Superior temporal gyrus (tissue), 1 donor: ENCODE results near the gene PPP2R1A.
A peak's percentile ranks its signal among the peaks of the same experiment; 100 is the strongest.
"Not testable (repeated sequence)": the region's sequence is repeated elsewhere in the genome, so short reads cannot be mapped to it uniquely, and the experiment has no call there.

Source experiments
- DNase-seq: peaks from one replicate; pipeline ENCODE4 v3.0.0-alpha.2; 2016; ENCODE audit errors: extremely low spot score

Gene PPP2R1A

DNA sequence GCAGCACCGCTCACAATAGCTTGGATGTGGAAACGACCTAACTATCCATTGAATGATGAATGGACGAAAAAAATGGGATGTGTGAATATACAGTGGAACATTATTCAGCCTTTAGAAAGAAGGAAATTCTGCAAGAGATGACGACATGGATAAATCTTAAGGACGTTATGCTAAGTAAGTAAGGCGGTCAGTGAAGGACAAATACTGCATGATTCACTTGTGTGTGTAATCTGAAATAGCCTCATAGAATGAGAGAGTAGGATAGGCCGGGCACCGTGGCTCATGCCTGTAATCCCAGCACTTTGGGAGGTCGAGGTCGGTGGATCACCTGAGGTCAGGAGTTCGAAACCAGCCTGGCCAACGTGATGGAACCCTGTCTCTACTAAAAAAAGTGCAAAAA lies 54.2 kb downstream of the PPP2R1A start:
- no peak for DNase-seq

DNA sequence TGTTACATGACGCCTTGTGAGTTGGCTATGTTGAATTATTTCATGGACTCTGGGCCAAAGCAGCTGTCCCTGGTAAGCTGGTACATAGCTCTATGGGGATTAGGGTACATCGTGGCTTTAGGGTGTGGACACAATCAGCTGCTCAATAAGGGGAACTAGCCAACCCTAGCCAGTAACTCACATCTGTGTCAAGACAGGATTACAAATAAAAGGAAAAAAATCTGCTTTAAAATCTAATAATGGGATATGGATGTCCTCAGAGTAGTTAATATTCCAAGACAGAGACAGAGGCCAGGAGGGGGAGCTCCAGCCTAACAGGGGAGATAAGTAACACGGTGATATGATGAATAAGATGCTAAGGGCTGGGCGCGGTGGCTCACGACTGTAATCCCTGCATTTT lies 58.4 kb downstream of the PPP2R1A start:
- DNase-seq: peak; percentile 29

DNA sequence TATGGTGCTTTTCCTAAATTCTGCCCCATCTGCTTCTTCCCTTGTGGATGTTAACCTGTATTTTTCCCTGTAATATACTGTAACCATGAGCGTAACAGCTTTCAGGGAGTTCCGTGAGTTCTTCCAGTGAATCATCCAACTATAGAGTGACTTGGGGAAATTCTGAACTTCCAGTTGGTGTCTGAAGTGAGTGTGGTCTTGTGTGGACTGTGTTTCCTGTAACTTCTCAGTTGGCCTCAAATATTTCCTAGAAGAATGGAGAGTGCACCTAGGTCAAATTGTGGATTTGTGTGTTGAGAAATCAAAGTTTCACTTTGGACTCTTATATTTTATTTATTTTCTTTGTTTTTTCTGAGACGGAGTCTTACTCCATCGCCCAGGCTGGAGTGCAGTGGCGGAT lies 68.6 kb downstream of the PPP2R1A start:
- DNase-seq: no peak

DNA sequence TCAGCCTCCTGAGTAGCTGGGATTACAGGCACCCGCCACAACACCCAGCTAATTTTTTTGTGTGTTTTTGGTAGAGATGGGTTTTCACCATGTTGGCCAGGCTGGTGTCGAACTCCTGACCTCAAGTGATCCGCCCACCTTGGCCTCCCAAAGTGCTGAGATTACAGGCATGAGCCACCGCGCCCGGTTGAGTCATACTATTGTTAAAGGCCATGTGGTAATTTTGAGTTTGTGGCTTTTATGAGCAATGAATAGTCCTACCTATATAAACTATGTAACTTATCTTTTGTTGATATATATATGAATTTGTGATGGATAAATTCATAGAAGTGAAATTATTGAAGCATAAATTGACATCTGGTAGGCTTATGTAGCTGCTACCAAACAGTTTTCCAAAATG lies 75.7 kb downstream of the PPP2R1A start:
- DNase-seq: not testable (repeated sequence)

DNA sequence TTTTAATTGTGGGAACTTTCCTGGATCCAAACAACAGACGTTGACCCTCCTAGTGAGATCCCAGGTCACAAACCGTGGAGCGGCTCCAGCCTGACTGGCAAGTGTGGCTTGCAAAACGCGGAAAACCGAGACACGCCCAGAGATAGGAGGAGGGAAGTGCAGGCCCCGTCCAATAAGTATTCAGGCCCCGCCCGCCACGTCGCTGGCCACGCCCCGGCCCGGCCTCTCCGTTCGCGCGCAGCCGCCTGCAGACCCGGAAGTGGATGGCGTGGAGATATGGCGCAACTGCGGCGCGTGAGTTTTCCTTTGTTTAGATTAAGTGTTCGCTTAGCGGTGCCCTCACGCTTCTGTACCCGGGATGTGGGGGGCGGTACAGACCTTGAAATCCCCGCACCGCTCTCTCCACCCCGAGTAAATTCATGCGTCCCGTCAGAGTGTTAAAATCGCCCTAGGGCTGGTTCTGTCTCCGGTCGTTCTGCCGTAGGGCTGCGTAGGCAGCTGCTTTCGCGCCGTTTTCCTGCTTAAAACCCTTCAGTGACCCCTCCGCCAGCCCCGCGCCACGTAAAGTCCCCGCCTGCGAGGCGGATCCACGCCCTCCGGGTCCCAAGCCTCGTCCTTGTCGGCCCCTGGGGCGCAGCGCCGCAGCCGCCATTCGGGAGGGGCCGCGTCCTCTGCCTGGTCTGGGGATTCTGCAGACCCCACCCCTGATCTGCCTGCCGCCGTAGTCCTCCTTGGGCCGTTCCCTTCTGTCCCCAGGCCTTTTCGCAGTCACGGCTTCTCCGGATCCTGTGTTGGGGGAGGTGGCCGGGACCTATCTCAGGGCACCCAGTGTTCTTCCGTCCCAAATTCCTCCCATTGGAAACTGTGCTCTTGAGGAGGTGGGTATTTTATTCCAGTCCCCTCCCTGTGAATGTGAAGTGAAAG lies 79.7 kb downstream of the PPP2R1A start, which contains the start of gene ZNF766:
ZNF766 (plus strand) TSS at position 250 of the 924 bp plus-strand sequence; CDS start at position 277, 27 bp downstream.
- DNase-seq: peak; percentile 97

DNA sequence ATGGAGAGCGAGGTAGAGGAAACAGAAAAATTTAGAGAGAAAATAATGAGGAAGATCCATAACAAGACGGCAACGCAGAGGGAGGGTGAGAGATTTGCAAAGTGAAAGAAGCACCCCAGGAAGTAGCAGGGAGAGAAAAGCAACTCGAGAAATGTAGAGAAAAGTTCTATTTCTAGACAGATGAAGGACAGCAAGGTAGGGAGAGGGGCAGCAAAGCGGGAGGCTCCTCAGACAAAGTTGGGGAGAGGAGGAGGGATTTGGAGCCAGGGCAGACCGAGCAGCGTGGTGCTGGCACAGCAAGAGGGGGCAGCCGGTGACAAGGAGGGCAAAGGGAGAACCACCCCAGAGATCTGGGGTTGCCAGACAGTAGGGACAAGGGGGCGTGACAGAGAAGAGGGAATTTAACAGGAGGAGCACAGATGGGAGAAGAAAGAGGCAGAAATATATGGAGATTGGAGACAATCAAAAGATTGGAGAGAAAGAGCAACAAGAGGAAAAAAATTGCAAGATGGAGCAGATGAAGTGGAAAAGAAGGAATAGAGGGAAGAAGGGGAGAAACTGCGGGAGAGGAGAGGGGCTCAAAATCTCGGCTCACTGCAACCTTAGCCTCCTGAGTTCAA lies 80.5 kb downstream of the PPP2R1A start:
- DNase-seq: no peak

DNA sequence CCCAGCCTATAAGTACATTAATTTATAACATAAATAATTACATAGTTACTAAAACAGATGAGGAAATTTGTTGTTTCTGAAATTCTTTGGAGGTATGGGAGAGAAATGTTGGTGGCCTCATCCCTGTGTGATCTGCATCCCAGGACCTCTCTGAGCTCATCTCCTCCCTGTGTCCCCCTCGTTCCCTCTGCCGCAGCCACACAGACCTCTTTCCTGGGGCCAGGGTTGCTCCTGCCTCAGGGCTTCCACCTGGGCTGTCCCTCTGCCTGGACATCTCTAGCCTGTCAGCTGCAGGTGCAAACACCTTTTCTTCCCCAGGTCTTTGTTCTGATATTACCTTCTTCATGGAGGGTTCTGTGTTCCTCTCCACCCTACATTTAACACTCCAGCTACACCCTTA lies 83.4 kb downstream of the PPP2R1A start:
- DNase-seq: no peak

DNA sequence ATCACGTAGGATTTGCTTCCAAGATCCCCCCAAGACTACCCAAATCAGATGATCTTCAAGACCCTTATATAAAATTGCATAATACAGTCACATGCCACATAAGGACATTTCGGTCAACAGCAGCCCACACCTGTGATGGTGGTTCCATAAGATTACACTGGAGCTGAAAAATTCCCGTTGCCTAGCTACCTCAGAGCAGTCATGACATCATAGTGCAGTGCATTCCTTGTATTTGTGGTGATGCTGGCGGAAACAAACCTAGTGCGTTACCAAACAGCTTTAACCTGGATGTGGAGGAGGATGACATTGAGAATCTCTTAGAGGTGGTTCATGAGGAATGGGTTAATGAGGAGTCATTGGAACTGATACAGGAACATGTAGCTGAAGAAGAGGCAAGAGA lies 84.3 kb downstream of the PPP2R1A start:
- DNase-seq: no peak

DNA sequence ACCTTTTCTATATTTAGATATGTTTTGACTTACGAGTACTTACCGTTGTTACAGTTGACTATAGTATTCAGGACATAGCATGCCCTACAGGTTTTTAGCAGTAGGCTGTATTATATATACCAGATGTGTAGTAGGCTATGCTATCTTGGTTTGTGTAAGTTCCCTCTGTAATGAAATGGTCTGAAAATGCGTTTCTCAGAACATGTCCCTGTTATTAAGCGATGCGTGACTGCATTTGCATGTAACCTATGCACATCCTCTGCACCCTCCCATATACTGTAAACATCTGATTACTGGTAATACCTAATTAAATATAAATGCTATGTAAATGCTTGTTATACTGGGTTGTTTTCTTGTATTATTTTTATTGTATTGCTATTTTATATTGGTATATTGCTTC lies 86.1 kb downstream of the PPP2R1A start:
- DNase-seq: no peak

DNA sequence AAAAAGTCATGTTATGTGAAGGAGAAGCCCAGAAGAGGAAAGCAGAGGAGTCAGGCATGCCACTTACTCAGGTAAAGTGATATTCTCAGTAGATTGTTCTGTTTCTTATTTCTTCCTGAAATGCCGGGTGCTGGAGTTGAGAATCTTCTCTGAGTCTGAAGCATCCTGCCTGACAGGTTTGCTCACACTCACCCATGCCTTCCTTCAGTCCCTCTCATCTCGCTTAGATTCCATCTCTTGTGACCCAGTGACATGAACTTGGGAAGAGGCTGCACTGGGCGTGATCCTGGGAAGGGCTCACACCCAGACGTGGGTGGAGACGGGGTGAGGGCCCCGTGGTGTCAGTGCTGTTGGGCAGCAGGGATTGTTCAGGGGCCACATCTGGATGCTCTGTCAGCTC lies 87.6 kb downstream of the PPP2R1A start:
- DNase-seq: no peak
